CD4-positive, alpha-beta T cell (primary cell): Measurements from ENCODE around the gene AVPR1B. TPM values are rescaled to one million over a fixed set of nuclear protein-coding genes. Genes with fewer than 3 reads are reported as not detected.

ENCODE experiments used
- ATAC-seq: fragments of 200-7000 bp; cut with Tn5 transposase; one replicate; pipeline ENCODE4 v1.10.0; 2022; ENCODE audit warnings: mild to moderate bottlenecking; ENCODE audit not compliant: poor library complexity
- CTCF ChIA-PET: fragments of 350-600 bp; sonication (Branson Sonifier 250); formaldehyde crosslinking; loops from one replicate; lab custom pipeline; 2021; ENCODE audit warnings: antibody characterized with exemption, inconsistent platforms; lab: Charles Lee
- POLR2A ChIA-PET: fragments of 350-600 bp; sonication (Branson Sonifier 250); formaldehyde crosslinking; loops from one replicate; lab custom pipeline; 2021; ENCODE audit warnings: antibody characterized with exemption, inconsistent platforms; lab: Charles Lee
- DNase-seq, 14 experiments: peaks; one replicate each; pipeline ENCODE4 v3.0.0-alpha.2; 2013 to 2020; ENCODE audit warnings: mixed read lengths in 2 of 14
- H3K27ac ChIP-seq, 2 donors: one replicate each; pipeline versions ENCODE4 v1.5.1 to v1.7.0; 2013; ENCODE audit warnings: low read length in 2 of 2, low read depth in 1 of 2, mild to moderate bottlenecking in 1 of 2
- H3K27me3 ChIP-seq, 2 experiments: 1 replicate in 1 of 2; 2 replicates in 1 of 2; pipeline versions ENCODE4 v1.6.1 to v1.7.0; 2013; ENCODE audit warnings: low read length in 2 of 2, control low read depth in 1 of 2, mild to moderate bottlenecking in 1 of 2, moderate library complexity in 1 of 2; ENCODE audit not compliant: insufficient read depth in 2 of 2, control insufficient read depth in 1 of 2
- H3K36me3 ChIP-seq: one replicate; pipeline ENCODE4 v1.6.1; 2013; ENCODE audit warnings: low read length, control low read depth; ENCODE audit not compliant: insufficient read depth
- H3K4me1 ChIP-seq: one replicate; pipeline ENCODE4 v1.6.1; 2013; ENCODE audit warnings: low read length, control low read depth; ENCODE audit not compliant: insufficient read depth
- H3K4me3 ChIP-seq: one replicate; pipeline ENCODE4 v1.5.1; 2013; ENCODE audit warnings: mild to moderate bottlenecking, low read length, moderate library complexity
- H3K9me3 ChIP-seq, 2 experiments: 1 replicate in 1 of 2; 2 replicates in 1 of 2; pipeline versions ENCODE4 v1.6.1 to v1.7.0; 2013; ENCODE audit warnings: low read length in 2 of 2, mild to moderate bottlenecking in 2 of 2, control low read depth in 1 of 2, moderate library complexity in 1 of 2; ENCODE audit not compliant: control insufficient read depth in 1 of 2, insufficient read depth in 1 of 2
- H3K27ac Mint-ChIP-seq: one replicate; pipeline ENCODE4 v1.8.0; 2020; ENCODE audit warnings: mixed read lengths
- H3K27me3 Mint-ChIP-seq: one replicate; pipeline ENCODE4 v1.8.0; 2021; ENCODE audit warnings: mixed read lengths
- H3K36me3 Mint-ChIP-seq: one replicate; pipeline ENCODE4 v1.8.0; 2021; ENCODE audit warnings: low read depth, mixed read lengths
- H3K4me1 Mint-ChIP-seq: one replicate; pipeline ENCODE4 v1.8.0; 2021; ENCODE audit warnings: low read depth, mixed read lengths
- H3K4me3 Mint-ChIP-seq: one replicate; pipeline ENCODE4 v1.8.0; 2020; ENCODE audit warnings: mild to moderate bottlenecking, mixed read lengths
- H3K9me3 Mint-ChIP-seq: one replicate; pipeline ENCODE4 v1.8.0; 2020; ENCODE audit warnings: mixed read lengths
- CTCF ChIP-seq: fragments of 200-600 bp; IDR thresholded peaks from one replicate; pipeline ENCODE4 v1.8.0; 2022; ENCODE audit warnings: antibody characterized with exemption, mild to moderate bottlenecking
- intact Hi-C, 2 experiments: fragments of 100-400 bp; cut with DNase I in 1 of 2; cut with micrococcal nuclease in 1 of 2; formaldehyde crosslinking; loops; one replicate each; pipeline versions ENCODE4 v1.15.1 to v1.9.0; 2023 to 2025; cut with DNase I, micrococcal nuclease
- total RNA-seq, 174 experiments: library from RNA in 2 of 174; stranded (reverse) in 2 of 174; gene quantifications; one replicate each; pipeline ENCODE4 v1.2.3 and lab custom pipeline; 2021 to 2026

Gene AVPR1B
- total RNA-seq, 2 experiments from 2014 or later, result not detected

GRCh38 chr1:206115791-206116190 is 1.4 kb downstream of the AVPR1B start:
- no peak for DNase-seq
- Mint-ChIP-seq H3K27ac (no peak overlapping the region), H3K36me3 (no peaks in the 10 kb centered on the region), H3K4me1 (no peaks in the 10 kb centered on the region), H3K9me3 (peaks cover 3% of the 10 kb centered on the region), H3K4me3 (no peak overlapping the region), H3K27me3 (peaks cover 40% of the 10 kb centered on the region)
- H3K36me3 ChIP-seq, result no peaks in the 10 kb centered on the region
- H3K4me3 ChIP-seq, result no peak overlapping the region
- no peak for TF ChIP-seq CTCF
- H3K4me1 ChIP-seq, result peaks cover 10% of the 10 kb centered on the region
- CTCF ChIA-PET, result no interaction called here
- H3K27me3 ChIP-seq, result peaks cover 23 to 24% of the 10 kb centered on the region in 2 experiments
- ATAC-seq, result no peak
- peaks cover 5 to 9% of the 10 kb centered on the region in 2 experiments for H3K9me3 ChIP-seq
- H3K27ac ChIP-seq, result no peak overlapping the region
- intact Hi-C loops, result no loop called here
- POLR2A ChIA-PET, result no interaction called here

- no peaks in the 10 kb centered on the region for H3K36me3 Mint-ChIP-seq
- Histone ChIP-seq H3K27ac (no peak overlapping the region), H3K36me3 (no peaks in the 10 kb centered on the region), H3K4me3 (no peak overlapping the region), H3K9me3 (peaks cover 0 to 9% of the 10 kb centered on the region in 2 experiments), H3K27me3 (peaks cover 17 to 24% of the 10 kb centered on the region in 2 experiments), H3K4me1 (peaks cover 10% of the 10 kb centered on the region)
- H3K4me1 Mint-ChIP-seq, result no peaks in the 10 kb centered on the region
- no peaks in the 10 kb centered on the region for H3K9me3 Mint-ChIP-seq
- no peak for TF ChIP-seq CTCF
- H3K27ac Mint-ChIP-seq, result no peak overlapping the region
- POLR2A ChIA-PET, result no interaction called here
- intact Hi-C loops, result no loop called here
- H3K27me3 Mint-ChIP-seq, result peaks cover 31% of the 10 kb centered on the region
- ATAC-seq (no peak), DNase-seq (no peak)
- H3K4me3 Mint-ChIP-seq, result no peak overlapping the region
- CTCF ChIA-PET, result no interaction called here
Observed at GRCh38 chr1:206114692-206115640, 2.2 kb downstream of the AVPR1B start.

GRCh38 chr1:206112600-206113301 is 4.4 kb downstream of the AVPR1B start:
- intact Hi-C loops, result loop anchor here in 1 of 2 experiments (1.0 kb wide), 1 partner anchor 10 kb away; no protein-coding TSS in a partner anchor
- peaks cover 8% of the 10 kb centered on the region for H3K4me1 ChIP-seq
- H3K9me3 ChIP-seq, result peaks cover 0 to 9% of the 10 kb centered on the region in 2 experiments
- no peaks in the 10 kb centered on the region for H3K4me1 Mint-ChIP-seq
- peaks cover 12 to 18% of the 10 kb centered on the region in 2 experiments for H3K27me3 ChIP-seq
- DNase-seq (no peak), ATAC-seq (no peak)
- CTCF ChIA-PET, result no interaction called here
- no peaks in the 10 kb centered on the region for H3K36me3 ChIP-seq
- no peaks in the 10 kb centered on the region for H3K36me3 Mint-ChIP-seq
- no peaks in the 10 kb centered on the region for H3K9me3 Mint-ChIP-seq
- H3K4me3 Mint-ChIP-seq, result no peak overlapping the region
- POLR2A ChIA-PET, result no interaction called here
- no peak overlapping the region for H3K27ac Mint-ChIP-seq
- peaks cover 17% of the 10 kb centered on the region for H3K27me3 Mint-ChIP-seq
- no peak overlapping the region for H3K27ac ChIP-seq
- no peak overlapping the region for H3K4me3 ChIP-seq
- no peak for TF ChIP-seq CTCF
